Forelimb muscle (tissue), 1 donor: ENCODE measurements around the gene MEGF6. TPM values are rescaled to one million over a fixed set of nuclear protein-coding genes. Genes with fewer than 3 reads are reported as not detected.

Experiments
- DNase-seq: peaks from one replicate; pipeline ENCODE4 v3.0.0-alpha.2; 2013; ENCODE audit warnings: low read depth
- polyA plus RNA-seq: library from polyadenylated mRNA; unstranded; fragments of 120-200 nt; gene quantifications from one replicate; pipeline ENCODE4 v1.2.1, GENCODE V29; 2013; ENCODE audit not compliant: insufficient read length

The MEGF6 gene
- polyA plus RNA-seq, 1 donor, result 10.2 TPM

DNA sequence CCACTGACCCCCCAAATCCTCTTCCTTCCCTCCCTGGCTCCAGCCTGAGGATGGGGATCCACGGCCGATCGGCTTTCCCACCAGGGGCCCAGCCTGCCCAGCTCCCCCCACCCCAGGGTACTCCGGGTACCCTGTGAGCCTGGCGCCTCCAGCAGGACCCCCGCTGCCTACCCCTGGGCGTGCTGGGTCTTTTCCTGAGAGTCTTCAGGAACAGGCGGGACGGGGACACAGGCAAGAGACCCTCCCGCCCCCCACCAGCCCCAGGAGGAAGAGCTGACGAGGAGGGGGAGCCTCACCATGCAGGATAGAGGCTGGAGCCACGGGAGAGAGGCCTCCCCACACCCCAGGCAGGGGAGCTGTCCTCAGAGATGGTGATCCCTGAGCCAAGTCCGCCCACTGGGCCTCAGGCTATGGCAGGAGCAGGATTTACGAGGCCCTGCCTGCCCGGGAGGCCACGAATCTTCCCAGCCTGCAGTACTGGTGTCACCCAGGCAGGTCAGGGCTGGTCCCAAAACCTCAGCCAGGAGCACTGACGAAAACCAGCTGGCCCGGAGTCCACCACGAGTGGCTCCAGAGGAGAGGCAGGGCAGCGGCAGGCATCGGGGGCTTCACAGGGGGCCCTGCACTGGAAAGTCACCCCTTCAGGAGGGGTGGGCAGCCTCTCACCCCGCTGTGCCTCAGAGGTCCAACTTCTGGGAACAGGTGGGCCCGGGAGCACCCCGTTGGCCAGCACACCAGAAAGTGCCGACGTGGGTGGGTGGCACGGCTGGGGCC lies 58.0 kb downstream of the MEGF6 start:
- no peak for DNase-seq

DNA sequence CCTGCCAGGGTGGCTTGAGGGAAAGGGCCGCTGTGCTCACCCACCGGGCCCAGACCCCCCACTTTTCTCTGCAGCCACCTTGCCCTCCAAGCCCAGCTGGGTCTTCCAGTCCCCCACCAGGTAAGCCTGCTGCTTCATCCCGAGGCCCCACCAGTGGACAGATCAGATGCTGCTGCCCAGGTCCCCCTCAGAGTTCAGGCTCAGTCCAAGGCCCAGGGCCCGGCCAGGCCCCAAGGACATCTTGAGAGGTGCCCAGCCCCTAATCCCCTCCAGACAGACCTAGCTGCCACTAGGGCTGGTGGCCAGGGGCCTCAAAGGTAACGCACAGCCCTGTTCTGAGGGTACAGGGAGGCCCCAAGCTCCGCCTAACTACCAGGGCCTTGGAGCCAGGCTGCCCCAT lies 58.6 kb downstream of the MEGF6 start:
- no peak for DNase-seq

DNA sequence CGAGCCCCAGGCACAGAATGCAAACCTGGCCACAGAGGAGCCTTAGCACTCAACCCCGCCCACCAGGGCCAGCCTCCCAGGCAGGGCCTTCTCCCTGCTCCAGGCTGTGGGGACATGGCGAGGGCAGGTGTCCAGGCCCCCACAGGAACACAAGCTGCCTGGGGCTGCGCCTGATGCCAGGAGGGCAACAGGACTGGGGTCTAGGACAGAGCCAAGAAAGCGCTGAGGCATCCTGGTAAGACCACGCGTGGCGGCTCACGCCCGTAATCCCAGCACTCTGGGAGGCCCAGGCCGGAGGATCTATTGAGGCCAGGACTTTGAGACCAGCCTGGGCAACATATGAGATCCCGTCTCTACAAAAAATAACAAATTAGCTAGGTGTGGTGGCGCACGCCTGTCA lies 59.1 kb downstream of the MEGF6 start:
- no peak for DNase-seq

DNA sequence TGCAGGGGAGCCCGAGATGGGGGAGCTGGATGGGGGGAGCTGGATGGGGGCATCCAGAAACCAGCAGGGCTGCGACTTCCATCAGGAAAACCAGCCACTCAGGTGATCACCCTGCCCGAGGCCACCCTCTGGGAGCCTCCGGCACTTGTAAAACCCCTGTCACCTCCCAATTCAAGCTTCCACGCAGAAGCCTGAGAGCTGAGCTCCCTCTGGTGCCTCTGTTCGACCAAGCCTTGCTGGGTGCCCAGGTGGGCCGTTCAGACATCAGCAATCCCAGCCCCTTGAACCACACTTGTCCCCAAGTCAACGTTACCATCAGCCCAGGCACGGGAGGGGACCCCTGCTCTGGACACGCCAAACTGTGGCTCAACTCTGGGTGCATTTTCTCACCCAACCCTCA lies 59.6 kb downstream of the MEGF6 start:
- DNase-seq, result no peak

DNA sequence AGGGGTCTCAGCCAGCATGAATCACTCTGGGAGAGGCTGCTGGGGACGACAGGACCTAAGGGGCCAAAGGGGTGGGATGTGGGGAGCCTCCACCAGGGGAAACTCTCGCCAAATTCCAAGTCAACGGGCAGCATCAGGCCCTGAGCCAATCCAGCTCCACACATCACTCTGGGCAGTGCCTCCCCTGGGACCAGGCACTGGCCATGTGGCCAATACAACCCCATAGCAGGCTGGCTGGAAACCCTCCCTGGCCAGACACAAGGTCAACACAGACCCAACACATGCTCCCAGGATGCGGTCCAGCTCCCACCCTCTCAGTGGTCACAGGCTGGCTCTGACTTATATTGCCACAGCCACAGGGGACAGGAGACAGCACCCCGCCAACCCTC lies 60.0 kb downstream of the MEGF6 start:
- DNase-seq, result no peak

DNA sequence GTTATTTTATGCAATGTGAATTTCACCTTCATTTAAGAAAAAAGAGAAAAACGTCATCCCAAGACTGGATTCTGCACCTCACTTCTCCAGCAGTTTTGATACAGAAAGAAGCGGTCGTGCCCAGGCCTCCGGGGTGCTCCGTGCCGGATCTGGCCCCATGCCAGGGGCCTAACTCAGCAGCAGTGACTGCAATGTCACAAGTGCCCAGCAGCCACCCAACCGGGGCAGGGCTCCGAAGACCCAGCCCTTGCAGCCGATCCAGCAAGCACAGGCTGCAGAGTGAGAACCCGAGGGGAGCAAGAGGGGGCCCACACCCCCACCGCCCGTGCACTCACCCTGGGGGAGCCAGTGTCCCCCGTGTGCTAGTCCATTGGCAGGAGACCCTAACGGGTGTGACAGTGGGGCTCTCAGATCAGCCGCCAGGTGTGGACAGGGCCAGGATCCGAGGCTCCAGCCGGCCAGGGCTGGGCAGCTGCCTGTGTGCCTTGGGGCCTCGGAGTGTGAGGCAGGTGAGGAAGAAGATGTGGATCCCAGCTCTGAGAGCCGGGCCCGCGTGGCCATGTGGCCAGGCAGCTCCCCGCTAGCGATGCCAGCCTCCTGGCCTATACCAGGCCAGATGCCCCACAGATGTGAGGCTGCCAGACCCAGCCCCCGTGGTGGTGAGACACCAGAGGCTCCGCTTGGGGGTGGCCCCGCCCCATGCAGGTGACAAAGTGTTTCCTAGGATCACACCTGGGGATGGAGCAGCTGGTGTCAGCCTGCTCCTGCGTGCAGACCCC lies 60.6 kb downstream of the MEGF6 start:
- no peak for DNase-seq

DNA sequence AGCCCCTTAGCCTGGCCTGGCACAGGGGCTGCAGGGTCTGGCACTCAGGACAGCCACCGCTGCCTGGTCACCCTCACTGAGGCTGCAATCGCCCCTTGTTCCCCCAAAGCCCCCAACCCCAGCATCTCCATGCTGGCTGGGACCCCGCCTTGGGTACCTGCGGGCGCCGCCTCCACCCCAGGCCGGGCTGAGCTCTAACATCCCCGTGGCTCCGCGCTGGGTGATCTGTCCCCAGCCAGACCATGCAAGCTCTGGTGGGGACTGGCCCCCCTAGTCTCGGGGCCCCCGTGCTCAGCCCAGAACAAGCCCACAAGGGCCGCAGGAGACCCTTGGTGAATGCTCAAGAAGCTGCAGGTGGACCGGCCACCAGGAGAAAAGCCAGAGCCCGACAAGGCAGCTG lies 62.4 kb downstream of the MEGF6 start:
- DNase-seq, result no peak

DNA sequence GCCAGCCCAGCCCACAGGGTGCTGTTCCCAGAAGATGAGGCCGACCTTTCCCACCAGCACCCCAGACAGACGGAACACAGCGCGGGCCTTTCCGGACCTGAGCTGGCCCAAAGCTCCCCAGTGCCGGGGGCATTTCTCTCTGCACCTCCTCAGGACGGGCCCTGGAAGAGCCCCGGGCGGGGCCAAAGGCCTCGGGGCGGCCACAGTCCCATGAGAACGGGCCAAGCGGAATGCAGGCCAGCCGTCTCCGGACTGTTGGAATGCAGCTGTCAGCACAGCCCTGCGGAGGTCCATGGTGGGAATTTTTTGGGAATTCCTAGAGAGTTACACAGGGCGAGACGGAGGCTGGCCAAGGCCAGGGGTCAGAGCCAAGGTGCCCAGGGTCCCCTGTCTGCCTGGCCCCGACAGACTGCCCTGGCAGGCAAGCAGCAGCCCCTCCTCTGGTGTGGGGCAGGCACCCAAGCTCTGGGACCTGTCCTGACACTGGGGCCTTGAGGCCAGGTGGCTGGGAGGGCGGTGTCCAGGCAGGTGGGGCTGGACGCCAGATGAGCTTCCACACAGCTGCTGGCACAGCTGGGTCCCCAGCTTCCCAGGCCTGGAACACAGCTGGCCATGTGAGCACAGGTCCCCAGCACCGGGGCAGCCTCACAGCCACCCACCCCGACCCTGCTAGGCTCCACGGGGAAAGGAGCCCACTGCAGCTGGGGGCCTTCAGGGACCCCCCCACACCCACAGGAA lies 63.0 kb downstream of the MEGF6 start:
- no peak for DNase-seq

DNA sequence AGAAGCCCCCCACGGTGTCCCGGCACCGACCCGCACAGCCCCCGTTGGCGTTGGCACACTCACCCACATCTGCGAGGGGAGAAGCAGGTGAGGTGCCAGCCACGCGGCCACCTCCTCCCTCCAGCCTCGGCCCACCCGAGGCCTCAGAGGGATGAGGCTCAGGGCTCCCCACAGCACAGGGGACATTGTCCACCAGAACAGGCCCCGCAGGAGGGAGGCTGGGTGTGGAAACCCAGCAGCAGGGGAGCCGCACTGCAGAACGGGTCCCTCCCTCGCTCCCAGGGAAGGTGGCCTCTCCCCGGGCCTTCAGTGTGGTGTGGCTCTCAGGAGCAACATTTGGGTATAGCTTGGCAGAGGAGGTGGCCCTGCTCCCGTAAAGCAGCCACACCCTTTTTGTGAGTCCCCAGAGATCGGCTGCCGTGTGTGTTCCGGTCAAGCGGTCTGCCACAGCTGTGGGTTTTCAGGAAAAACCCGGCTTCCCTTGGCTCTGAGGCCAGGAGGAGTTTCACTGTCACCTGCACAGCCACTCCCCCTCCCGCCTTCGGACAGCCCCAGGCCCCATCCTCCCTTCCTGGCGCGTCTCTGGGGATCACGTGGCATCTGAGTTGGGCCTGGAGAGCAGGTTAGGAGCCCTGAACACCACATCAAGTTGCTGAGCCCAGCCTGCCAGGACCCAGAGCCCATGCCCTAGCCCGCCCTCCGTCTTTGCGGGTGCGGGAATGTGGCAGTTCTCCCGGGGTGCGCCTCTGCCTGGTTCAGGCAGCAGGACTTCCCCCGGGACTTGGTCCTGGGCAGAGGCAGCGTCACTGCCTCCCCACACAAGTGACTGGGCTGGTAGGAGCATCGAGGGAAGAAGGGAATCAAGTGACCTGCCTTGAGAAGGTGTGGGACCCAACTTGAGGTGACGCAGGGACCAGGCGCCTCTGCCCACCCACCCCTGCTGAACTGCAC lies 64.0 kb downstream of the MEGF6 start:
- no peak for DNase-seq

DNA sequence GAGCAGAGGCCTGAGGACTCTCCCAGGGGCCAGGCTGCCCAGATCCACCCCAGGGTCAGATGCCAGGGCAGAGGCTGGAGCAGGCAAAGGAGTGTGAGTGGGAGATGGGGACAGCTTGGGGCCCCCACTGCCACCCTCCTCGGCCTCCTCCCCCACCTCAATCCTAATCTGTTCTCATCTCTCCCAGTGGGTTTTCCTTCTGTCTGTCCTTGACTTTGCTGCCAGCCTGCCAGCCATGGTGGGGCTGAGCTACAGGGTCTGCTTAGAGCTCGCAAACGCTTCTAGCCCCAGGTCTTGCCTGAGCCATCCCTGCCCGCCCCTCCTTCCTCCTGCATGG lies 65.3 kb downstream of the MEGF6 start:
- DNase-seq, result no peak

DNA sequence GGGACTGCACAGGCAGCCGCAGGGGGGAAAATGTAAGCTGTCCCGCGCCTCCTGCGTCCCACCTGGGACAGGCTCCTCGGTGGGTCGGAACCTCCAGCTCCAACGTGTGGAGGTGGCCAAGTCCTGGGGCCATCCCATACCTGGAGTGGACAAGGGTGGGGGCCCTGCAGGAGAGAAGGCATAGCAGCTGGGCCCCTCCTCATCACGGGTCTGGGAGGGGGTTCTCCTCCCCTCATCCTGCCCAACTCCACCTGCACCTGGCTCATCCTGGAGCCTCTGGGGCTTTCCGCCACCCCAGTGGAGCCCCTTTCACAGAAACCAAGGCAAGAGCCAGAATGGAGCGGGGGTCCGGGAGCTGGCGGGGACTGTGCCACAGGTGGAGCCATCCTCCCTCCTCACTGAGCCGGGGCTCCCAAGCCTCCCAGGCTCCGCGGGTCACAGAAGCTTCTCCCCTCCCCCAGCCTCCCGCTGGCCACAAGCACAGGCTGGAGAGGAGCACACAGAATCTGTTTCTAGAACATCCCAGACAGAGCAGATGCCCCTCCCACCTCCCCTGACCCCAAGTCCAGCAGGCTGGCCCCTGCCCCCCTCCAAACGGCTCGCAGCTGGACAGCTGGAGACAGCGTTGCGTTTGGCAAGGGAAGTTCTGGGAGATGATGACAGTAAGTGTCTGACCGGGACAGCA lies 65.8 kb downstream of the MEGF6 start:
- no peak for DNase-seq

DNA sequence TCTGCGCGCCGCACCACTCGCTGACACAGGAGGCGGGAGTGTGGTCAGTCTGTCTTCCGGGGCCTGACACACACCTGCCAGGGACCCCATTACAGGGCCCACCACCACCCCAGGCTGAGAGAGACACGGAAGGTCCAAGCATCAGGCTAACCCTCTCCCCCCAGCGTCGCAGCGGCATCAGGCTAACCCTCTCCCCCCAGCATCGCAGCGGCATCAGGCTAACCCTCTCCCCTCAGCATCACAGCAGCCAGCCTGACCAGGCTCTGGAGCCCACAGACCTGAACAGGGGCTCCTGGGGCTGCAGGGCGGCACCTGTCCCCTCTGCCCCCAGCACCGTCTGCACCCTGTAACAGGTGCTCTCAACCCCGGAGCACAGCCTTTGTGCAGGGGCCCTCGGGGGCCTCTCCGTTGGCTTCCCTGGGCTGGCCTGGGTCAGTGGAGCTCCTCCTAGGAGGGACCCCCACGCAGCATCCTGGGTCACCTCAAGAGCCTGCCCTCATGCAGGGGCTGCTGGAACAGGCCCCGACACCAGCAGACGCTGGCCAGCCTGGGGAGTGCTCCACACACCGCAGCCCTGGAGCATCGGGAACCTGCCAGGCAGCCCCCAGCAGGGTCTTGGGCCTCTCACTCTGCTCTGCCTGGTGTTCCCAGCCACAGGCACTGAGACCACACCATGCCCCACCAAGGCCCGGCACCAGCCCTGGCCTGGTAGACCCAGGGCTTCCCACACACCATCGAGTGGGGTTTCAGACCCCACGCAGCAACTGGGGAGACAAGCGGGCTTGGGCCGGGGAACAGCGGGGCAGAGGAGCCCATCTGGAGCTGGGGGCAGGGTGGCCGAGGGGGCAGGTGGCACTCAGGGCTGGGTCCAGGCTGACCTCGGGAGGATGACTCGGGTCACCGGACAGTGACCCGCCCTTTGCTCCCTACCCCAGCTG lies 67.0 kb downstream of the MEGF6 start:
- no peak for DNase-seq

DNA sequence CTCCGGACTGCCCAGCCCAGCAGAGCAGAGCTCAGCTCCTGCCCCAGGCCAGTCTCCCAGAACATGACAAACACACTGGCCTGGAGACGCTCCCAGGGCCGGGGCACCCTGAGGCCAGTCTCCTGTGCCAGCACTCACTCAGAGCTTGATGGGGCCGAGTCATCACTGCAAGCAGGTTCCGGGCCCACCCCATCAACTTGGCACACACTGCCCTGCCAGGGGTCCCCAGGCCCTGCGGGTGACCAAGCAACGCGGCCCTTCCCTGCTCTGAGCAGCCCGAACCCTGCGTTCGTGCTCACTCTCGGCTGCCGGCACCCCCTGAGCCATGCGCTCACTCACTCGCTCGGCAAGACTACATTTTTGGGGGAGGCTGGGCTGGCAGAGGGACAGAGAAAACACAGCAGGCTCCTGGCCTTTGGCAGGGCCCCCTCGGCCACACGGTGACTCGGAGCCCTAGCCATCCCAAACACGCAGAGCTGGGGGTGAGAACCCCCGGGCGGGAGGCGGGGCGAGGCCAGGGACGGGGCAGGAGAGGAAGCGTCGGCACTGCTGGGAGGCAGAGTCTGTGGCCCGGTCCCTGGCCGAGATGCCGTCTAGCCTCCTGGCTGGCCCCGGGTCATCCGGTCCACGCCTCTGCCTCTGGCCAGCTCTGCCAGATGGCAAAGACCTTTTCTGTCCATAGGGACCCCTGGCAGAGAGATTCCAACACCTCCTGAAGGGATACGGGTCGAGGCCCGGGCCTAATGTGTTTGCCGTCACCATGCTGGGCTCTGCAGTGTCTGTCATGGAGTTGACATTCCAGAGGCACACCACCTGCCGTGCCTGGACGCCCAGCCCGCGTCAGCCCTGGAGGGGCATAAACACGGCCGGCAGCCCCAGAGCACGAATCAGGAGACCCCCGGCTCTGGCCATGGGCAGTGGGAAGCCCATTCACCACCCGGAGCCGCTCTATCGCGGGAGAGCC lies 68.0 kb downstream of the MEGF6 start:
- DNase-seq, result no peak

DNA sequence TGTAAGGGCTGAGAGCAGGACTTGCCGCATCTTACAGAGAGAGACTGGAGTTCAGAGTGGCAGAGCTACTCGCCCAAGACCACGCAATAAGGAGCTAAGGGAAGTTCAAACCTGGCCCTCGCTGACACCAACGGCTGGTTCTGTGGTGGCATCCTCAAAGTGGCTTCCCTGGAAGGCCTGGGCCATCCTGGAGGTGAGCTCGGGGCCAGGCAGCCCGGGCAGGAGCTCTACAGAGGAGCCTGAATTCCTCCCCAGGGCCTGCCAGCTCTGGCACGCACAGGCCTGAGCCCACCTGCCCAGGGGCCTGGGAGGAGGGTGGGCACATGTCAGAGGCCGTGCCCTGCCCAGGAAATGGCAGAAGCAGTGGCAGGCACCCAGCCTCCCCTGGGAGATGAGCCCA lies 68.6 kb downstream of the MEGF6 start:
- no peak for DNase-seq

DNA sequence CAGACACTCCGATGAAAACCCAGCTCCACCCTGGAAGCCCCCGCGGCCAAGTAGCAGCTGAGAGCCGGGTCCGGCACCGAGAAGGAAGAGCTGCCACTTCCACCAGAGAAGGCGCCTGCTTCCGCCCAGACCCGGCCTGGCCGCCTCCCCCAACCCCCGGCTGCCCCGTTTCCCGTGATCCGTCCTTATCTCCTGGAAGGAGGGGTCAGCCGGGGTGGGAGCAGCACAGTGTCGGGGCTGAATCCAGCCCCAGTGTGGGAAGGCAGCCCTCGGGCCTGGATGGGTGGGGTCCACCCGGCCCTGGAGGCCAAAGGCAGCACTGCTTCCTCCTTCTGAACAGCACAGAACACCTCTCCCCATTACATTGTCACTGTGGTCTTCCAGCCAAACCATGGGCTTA lies 69.4 kb downstream of the MEGF6 start:
- DNase-seq, result no peak

DNA sequence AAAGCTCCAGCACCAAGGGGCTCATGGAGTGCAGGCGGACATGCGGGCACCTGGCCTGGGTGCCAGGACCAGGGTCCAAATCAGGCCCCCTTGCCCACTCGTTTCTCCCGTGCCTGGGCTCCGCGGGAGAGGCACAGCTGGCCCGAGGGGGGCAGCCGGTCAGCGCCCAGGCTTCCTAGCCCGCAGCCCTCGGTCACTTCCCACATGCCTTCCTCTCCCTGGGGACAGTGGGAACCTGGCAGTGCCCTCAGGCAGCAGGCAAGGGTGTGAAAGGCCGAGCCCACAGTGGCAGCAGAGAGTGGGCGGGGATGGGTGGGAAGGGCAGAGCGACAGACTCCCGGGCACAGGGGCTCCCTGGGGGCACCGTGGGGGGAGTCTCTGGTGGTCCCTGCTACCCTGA lies 69.8 kb downstream of the MEGF6 start:
- no peak for DNase-seq

DNA sequence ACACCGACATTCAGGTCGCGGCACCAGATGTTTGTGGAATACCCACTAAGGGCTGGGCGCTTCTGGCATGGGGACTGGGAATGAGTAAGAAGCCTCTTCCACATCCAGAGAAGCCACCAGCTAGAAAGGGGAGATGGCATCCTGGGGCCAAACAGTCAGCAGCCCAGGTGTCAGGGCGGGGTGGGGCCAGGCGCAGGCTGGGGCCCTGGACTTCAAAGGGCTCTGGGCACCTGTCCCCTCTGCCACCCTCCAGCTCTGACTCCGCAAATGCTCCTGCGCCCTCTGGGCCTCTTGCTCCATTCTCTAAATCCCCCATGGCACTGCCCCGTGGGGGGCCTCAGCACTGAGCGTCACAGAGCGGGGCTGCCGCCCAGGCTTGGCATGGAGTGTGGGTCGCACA lies 70.4 kb downstream of the MEGF6 start:
- DNase-seq, result no peak

DNA sequence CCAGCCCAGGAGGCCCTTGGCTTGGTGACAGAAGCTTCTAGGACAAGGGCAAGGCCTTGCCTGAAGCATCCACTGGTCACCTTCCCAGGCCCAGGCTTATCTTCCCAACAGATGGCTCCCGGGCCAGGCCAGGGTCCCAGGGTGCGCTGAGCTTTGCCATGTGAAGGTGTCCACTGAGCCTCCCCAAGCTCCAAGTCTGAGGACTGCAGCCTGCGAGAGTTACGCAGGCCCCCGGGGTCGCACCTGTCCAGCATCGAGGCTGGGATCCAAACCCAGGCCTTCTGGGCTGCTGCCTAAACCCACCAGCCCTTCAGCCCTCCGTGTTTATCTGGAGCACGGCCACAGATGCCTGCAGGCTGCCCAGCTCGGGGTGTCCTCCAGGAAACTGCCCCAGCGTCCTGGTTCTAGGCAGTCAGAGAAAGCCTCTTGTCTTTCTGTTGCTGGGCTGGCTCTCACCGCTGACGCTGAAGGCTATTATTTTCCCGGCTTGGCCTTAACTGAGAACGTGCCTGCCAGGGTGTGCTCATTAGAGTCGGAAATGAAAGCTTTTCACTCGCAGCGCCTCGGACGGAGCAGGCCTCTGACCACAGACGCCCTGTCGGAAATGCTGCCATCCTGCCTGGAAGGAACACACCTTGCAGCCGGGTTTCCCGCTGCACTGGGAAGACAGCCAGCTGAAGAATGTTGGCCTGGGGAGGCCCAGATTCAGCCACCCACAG lies 71.4 kb downstream of the MEGF6 start:
- DNase-seq, result no peak
